K562 (cell line): ENCODE data around the gene TGFBR1. TPM values are rescaled to one million over a fixed set of nuclear protein-coding genes. Genes with fewer than 3 reads are reported as not detected.

ENCODE experiments used
- HNRNPL ChIP-seq: fragments of 200-400 bp; formaldehyde crosslinking; IDR thresholded peaks from 2 replicates; pipeline ENCODE4 v1.6.1; 2017; ENCODE audit warnings: low read depth, mild to moderate bottlenecking, low read length
- JUN ChIP-seq, 2 experiments: sonication (generic) in 1 of 2; formaldehyde crosslinking in 1 of 2; IDR thresholded peaks; 2 replicates each; pipeline versions ENCODE4 v1.6.1 to v1.8.0; 2012 to 2022; ENCODE audit warnings: borderline replicate concordance in 2 of 2, mild to moderate bottlenecking in 2 of 2, improper control_type of control experiment in 1 of 2, low read depth in 1 of 2, low read length in 1 of 2, missing genetic modification reagents in 1 of 2
- KAT7 ChIP-seq: sonication (generic); formaldehyde crosslinking; IDR thresholded peaks from 2 replicates; pipeline ENCODE4 v1.8.0; 2022; ENCODE audit warnings: missing genetic modification reagents, mild to moderate bottlenecking, borderline replicate concordance
- NFE2L1 ChIP-seq: fragments of 450-650 bp; IDR thresholded peaks from 2 replicates; pipeline ENCODE4 v1.6.1; 2016; ENCODE audit warnings: missing genetic modification characterization, low read depth, mild to moderate bottlenecking, missing compliant biosample characterization, moderate library complexity, borderline replicate concordance
- PTBP1 ChIP-seq: fragments of 200-400 bp; formaldehyde crosslinking; IDR thresholded peaks from 2 replicates; pipeline ENCODE4 v1.6.1; 2017; ENCODE audit warnings: low read depth, low read length
- SPI1 ChIP-seq: IDR thresholded peaks from 2 replicates; pipeline ENCODE4 v1.6.1; 2011; ENCODE audit warnings: low read depth, low read length, control low read depth, borderline replicate concordance
- SRSF9 ChIP-seq: fragments of 200-400 bp; formaldehyde crosslinking; IDR thresholded peaks from 2 replicates; pipeline ENCODE4 v1.6.1; 2017; ENCODE audit warnings: low read depth, low read length, borderline replicate concordance
- XRCC5 ChIP-seq: fragments of 200-400 bp; formaldehyde crosslinking; IDR thresholded peaks from 2 replicates; pipeline ENCODE4 v1.6.1; 2017; ENCODE audit warnings: low read depth, mild to moderate bottlenecking, low read length
- polyA plus RNA-seq, 8 experiments: library from polyadenylated mRNA; depleted of rRNA in 4 of 8; stranded (reverse) in 5 of 8; unstranded in 3 of 8; fragments of >200 nt; fragmentation: Nextera tagmentation in 2 of 8; fragmentation: Illumina TruSeq in 1 of 8; extraction: Ambion mirVana in 2 of 8; extraction: Trizol in 1 of 8; gene quantifications; 2 replicates each; pipeline versions ENCODE4 v1.2.1 to v1.2.3, GENCODE V29; 2011 to 2014; ENCODE audit warnings: inconsistent platforms in 1 of 8, missing spikeins in 1 of 8
- total RNA-seq, 7 experiments: library from RNA; depleted of rRNA in 6 of 7; stranded (reverse); fragments of >200 nt in 6 of 7; fragmentation: Illumina TruSeq in 2 of 7; extraction: Trizol in 2 of 7; gene quantifications; 2 replicates each; pipeline versions ENCODE4 v1.2.1 to v1.2.3, GENCODE V29; 2011 to 2021; ENCODE audit warnings: low replicate concordance in 1 of 7
- TF ChIP-seq, protein P1 (sequence below), 2 experiments: IDR thresholded peaks in 1 of 2; conservative IDR thresholded peaks in 1 of 2; 2 replicates each; pipeline ENCODE4 v1.6.1; 2016; ENCODE audit warnings: low read depth in 2 of 2, mild to moderate bottlenecking in 1 of 2, missing compliant biosample characterization in 1 of 2, missing genetic modification characterization in 1 of 2, moderate library complexity in 1 of 2
- TF ChIP-seq, protein P2 (sequence below): sonication (generic); formaldehyde crosslinking; IDR thresholded peaks from 2 replicates; pipeline ENCODE4 v1.8.0; 2022; ENCODE audit warnings: missing genetic modification reagents, mild to moderate bottlenecking, borderline replicate concordance
- TF ChIP-seq, protein P3 (sequence below): sonication (generic); formaldehyde crosslinking; IDR thresholded peaks from 2 replicates; pipeline ENCODE4 v1.8.0; 2022; ENCODE audit warnings: mild to moderate bottlenecking, missing genetic modification reagents

The TGFBR1 gene
- total and polyA plus RNA-seq, 9 of the 15 experiments (the other 6 are each of a cell fraction or from before 2014, with no cell fraction given), result 15.5 to 62.4 (median 42.7) TPM

DNA sequence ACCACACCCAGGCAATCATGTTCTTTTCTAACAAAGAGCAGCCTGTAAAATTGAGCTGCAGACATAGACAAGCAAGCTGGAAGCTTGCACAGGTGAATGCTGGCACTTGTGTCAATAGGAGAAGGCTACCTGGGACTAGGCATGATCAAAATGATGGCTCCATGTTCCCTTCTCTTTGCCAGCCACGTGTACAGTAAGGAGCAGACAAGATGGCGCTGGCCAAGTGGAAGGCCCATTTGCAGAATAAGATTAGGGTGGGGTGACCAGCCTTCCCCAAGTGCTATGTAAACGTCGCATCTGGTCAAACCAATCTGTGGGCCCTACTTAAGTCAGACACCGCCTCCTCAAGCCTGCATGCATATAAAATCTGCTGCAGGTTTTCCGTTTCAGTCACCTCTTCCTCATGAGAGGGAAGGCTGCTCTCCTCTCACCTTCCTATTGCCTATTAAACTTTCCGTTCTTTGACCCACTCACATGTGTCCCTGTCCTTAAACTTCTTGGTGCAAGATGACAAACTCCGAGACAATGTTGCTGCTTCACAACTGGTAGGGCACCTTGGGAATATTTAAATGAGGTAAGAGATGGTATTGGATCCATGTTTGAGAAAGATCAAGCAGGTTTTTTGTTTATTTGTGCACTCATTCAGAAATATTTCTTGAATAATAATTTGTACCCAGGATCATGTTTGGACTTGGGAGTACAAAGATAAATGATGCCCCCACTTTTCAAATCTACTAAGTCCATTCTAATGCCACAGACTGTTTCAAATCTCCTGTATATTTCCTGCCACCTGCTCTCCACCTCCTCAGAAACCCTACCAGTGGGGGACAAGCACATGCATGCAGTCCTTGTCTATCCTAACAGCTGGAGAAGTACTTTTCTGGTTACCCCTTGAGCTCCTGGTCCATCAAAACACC is 30.7 kb upstream of the TGFBR1 start (continued):
- TF ChIP-seq XRCC5 (no peak), PTBP1 (peak; percentile 57; the same call in 1 of the 2 replicates), NFE2L1 (tag) (no peak), KAT7 (peak; percentile 85; the same call in 1 of the 2 replicates), SRSF9 (no peak), SPI1 (0 out of 2 replicates have a peak, but pooled peaks have one; percentile 18), JUN (IDR thresholded peaks at IDR 0.05; ENCODE audit: borderline replicate concordance, low read depth, low read length) (no peak), JUN (CRISPR knock-in tag; IDR thresholded peaks at IDR 0.05; ENCODE audit: borderline replicate concordance) (no peak), HNRNPL (no peak; the same call in 1 of the 2 replicates)
- TF ChIP-seq, protein P1, sequence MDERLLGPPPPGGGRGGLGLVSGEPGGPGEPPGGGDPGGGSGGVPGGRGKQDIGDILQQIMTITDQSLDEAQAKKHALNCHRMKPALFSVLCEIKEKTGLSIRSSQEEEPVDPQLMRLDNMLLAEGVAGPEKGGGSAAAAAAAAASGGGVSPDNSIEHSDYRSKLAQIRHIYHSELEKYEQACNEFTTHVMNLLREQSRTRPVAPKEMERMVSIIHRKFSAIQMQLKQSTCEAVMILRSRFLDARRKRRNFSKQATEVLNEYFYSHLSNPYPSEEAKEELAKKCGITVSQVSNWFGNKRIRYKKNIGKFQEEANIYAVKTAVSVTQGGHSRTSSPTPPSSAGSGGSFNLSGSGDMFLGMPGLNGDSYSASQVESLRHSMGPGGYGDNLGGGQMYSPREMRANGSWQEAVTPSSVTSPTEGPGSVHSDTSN (CRISPR knock-in tag; IDR thresholded peaks at IDR 0.05; ENCODE audit: low read depth), result no peak
- TF ChIP-seq, protein P1 (tag; conservative IDR thresholded peaks at IDR 0.05; ENCODE audit: low read depth), result 0 out of 2 replicates have a peak, but pooled peaks have one; percentile 8
- TF ChIP-seq, protein P2, sequence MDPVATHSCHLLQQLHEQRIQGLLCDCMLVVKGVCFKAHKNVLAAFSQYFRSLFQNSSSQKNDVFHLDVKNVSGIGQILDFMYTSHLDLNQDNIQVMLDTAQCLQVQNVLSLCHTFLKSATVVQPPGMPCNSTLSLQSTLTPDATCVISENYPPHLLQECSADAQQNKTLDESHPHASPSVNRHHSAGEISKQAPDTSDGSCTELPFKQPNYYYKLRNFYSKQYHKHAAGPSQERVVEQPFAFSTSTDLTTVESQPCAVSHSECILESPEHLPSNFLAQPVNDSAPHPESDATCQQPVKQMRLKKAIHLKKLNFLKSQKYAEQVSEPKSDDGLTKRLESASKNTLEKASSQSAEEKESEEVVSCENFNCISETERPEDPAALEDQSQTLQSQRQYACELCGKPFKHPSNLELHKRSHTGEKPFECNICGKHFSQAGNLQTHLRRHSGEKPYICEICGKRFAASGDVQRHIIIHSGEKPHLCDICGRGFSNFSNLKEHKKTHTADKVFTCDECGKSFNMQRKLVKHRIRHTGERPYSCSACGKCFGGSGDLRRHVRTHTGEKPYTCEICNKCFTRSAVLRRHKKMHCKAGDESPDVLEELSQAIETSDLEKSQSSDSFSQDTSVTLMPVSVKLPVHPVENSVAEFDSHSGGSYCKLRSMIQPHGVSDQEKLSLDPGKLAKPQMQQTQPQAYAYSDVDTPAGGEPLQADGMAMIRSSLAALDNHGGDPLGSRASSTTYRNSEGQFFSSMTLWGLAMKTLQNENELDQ (CRISPR knock-in tag), result no peak
- TF ChIP-seq, protein P3, sequence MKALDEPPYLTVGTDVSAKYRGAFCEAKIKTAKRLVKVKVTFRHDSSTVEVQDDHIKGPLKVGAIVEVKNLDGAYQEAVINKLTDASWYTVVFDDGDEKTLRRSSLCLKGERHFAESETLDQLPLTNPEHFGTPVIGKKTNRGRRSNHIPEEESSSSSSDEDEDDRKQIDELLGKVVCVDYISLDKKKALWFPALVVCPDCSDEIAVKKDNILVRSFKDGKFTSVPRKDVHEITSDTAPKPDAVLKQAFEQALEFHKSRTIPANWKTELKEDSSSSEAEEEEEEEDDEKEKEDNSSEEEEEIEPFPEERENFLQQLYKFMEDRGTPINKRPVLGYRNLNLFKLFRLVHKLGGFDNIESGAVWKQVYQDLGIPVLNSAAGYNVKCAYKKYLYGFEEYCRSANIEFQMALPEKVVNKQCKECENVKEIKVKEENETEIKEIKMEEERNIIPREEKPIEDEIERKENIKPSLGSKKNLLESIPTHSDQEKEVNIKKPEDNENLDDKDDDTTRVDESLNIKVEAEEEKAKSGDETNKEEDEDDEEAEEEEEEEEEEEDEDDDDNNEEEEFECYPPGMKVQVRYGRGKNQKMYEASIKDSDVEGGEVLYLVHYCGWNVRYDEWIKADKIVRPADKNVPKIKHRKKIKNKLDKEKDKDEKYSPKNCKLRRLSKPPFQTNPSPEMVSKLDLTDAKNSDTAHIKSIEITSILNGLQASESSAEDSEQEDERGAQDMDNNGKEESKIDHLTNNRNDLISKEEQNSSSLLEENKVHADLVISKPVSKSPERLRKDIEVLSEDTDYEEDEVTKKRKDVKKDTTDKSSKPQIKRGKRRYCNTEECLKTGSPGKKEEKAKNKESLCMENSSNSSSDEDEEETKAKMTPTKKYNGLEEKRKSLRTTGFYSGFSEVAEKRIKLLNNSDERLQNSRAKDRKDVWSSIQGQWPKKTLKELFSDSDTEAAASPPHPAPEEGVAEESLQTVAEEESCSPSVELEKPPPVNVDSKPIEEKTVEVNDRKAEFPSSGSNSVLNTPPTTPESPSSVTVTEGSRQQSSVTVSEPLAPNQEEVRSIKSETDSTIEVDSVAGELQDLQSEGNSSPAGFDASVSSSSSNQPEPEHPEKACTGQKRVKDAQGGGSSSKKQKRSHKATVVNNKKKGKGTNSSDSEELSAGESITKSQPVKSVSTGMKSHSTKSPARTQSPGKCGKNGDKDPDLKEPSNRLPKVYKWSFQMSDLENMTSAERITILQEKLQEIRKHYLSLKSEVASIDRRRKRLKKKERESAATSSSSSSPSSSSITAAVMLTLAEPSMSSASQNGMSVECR (CRISPR knock-in tag), result peak; percentile 27; the same call in 1 of the 2 replicates
